Heart left ventricle (tissue), 13 donors: ENCODE results near the gene MLC1.

ENCODE experiments used
- CTCF ChIP-seq, 12 donors: fragments of 200-600 bp; sonication (generic) in 4 of 12; IDR thresholded peaks; one replicate each; pipeline versions ENCODE4 v1.5.0 to v1.8.0; 2018 to 2022; ENCODE audit warnings: antibody characterized with exemption in 12 of 12, mild to moderate bottlenecking in 5 of 12
- POLR2A ChIP-seq, 2 donors: fragments of 450-650 bp; IDR thresholded peaks; one replicate each; pipeline ENCODE4 v1.6.1; 2017; ENCODE audit warnings: antibody characterized with exemption in 2 of 2, mild to moderate bottlenecking in 2 of 2, moderate library complexity in 2 of 2
- donor health status: ischemic (EF 13 %, LVEDD 7.1; RV severe dilation, severe dysfunction).
- donor health status: DM: no; HTN: yes; CAD: no.
- donor health status: DM: no; HTN: no; CAD: no.
- donor health status: ischemic (EF 25% LVEDD 6.9; RV normal size, moderate dysfunction).
- donor health status: ischemic (EF 25% LVEDD 5.7; RV mildly dilated, moderate dysfunction).
- donor health status: ischemic (EF 35%, LVEDD 5.7; RV mildly dilated, moderate dysfunction).
- donor health status: nonischemic (EF 11% LVEDD 7.7; RV severe dilation, severe dysfunction).
- donor health status: DM: yes; HTN: yes; CAD: no.
- donor health status: PGD.
- donor health status: ischemic (EF 29% LVEDD 5.4; RV normal size, mild dysfunction).
- donor health status: nonischemic (EF 23%, LVEDD 6.1; RV moderate dilation, normal function).

GRCh38 chr22:50016308-50016987, 68.8 kb downstream of the MLC1 start:
- TF ChIP-seq POLR2A (IDR thresholded peaks at IDR 0.05) (no peak), CTCF (IDR thresholded peaks at IDR 0.05) (no peak)
